ENCODE data around the gene GRIN1.
A peak's percentile ranks its signal among the peaks of the same experiment; 100 is the strongest.
"Not testable (repeated sequence)": the region's sequence is repeated elsewhere in the genome, so short reads cannot be mapped to it uniquely, and the experiment has no call there.

GRIN1 gene

DNA sequence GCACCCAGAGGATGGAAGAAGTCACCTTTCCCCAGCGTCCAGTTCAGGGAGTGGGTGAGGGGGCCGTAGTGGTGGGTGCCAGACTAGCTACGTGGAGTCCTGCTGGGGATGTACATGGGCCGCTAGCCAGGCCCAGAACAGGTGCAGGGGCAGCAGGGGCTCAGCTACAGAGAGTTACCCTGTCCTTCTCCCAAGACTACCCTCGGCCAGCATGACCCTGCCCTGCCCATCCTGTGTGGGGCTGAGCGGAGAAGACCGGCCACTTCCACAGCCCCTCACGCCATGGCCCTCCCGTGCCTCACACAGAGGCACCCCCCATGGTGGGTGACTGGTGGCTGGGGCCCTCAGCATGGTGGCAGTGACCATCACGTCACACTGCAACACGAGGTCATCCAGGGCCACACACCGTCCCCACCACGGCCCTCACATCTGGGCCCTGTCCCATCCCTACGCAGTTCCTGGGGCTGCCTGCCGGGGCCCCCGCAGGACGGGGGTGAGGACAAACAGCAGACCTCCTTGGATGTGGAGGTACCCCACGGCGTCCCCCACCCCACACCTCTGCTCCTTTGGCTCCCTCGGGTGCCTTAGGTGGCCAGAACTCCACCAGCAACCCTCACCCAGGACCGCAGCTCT is 23.4 kb upstream of the GRIN1 start:
- no peaks in the 10 kb centered on the region for H3K9me3 ChIP-seq (ENCODE audit: control insufficient read depth, low read length)
- no peaks in the 10 kb centered on the region for H3K27me3 ChIP-seq (ENCODE audit: control insufficient read depth, insufficient read depth, low read length)
- H3K9ac ChIP-seq: no peak overlapping the region
- peak overlapping the region; percentile 76 for H2AFZ ChIP-seq
- H3K36me3 ChIP-seq (ENCODE audit: control insufficient read depth, insufficient read depth, low read length): no peaks in the 10 kb centered on the region
- peaks cover 3% of the 10 kb centered on the region for H3K4me1 ChIP-seq
- H3K4me3 ChIP-seq (ENCODE audit: low read depth, low read length): no peak overlapping the region
- H3K4me2 ChIP-seq (ENCODE audit: low read length): peak overlapping the region; percentile 98
- no peaks in the 10 kb centered on the region for H3K79me2 ChIP-seq
- TF ChIP-seq, protein P1, sequence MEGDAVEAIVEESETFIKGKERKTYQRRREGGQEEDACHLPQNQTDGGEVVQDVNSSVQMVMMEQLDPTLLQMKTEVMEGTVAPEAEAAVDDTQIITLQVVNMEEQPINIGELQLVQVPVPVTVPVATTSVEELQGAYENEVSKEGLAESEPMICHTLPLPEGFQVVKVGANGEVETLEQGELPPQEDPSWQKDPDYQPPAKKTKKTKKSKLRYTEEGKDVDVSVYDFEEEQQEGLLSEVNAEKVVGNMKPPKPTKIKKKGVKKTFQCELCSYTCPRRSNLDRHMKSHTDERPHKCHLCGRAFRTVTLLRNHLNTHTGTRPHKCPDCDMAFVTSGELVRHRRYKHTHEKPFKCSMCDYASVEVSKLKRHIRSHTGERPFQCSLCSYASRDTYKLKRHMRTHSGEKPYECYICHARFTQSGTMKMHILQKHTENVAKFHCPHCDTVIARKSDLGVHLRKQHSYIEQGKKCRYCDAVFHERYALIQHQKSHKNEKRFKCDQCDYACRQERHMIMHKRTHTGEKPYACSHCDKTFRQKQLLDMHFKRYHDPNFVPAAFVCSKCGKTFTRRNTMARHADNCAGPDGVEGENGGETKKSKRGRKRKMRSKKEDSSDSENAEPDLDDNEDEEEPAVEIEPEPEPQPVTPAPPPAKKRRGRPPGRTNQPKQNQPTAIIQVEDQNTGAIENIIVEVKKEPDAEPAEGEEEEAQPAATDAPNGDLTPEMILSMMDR (IDR thresholded peaks at IDR 0.05): no peak
- H3K27ac ChIP-seq: no peak overlapping the region

DNA sequence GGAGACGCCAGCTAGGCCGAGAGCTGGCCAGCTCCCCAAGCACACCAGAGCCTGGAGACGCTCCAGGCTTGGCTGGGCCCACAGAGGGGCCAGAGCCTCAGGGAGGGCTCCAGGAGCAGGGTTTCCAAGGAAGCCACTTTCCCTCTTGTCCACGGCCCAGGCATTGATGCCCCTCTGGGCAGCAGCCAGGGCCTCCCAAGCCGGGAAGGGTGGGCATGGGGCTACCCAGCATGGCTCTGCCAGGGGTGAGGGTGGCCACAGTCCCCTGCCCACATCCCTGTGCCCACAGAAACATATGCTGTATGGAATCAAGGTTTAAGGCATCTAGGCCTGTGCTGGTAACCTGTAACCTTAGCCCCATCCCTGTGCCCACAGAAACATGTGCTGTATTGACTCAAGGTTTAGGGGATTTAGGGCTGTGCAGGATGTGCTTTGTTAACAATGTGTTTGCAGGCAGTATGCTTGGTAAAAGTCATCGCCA is 22.9 kb upstream of the GRIN1 start:
- H3K27ac ChIP-seq: no peak overlapping the region
- TF ChIP-seq, protein P1 (IDR thresholded peaks at IDR 0.05): no peak
- H2AFZ ChIP-seq: no peak overlapping the region
- no peak overlapping the region for H3K4me3 ChIP-seq (ENCODE audit: low read depth, low read length)
- H3K79me2 ChIP-seq: no peaks in the 10 kb centered on the region
- H3K9me3 ChIP-seq (ENCODE audit: control insufficient read depth, low read length): no peaks in the 10 kb centered on the region
- H3K9ac ChIP-seq: no peak overlapping the region
- H3K36me3 ChIP-seq (ENCODE audit: control insufficient read depth, insufficient read depth, low read length): no peaks in the 10 kb centered on the region
- H3K4me2 ChIP-seq (ENCODE audit: low read length): no peak overlapping the region
- H3K4me1 ChIP-seq: peaks cover 3% of the 10 kb centered on the region
- H3K27me3 ChIP-seq (ENCODE audit: control insufficient read depth, insufficient read depth, low read length): no peaks in the 10 kb centered on the region

DNA sequence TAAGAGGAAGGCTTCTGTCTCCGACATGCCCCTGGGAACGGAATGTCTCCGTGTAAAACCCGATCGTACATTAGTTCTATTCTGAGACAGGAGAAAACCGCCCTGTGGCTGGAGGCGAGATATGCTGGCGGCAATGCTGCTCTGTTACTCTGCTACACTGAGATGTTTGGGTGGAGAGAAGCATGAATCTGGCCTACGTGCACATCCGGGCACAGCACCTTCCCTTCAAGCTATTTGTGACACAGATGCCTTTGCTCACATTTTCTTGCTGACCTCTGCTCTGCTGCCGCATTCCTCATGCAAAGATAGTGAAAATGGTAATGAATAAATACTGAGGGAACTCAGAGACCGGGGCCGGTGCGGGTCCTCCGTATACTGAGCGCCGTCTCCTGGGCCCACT is 22.2 kb upstream of the GRIN1 start:
- no peaks in the 10 kb centered on the region for H3K79me2 ChIP-seq
- no peaks in the 10 kb centered on the region for H3K36me3 ChIP-seq (ENCODE audit: control insufficient read depth, insufficient read depth, low read length)
- no peak overlapping the region for H3K27ac ChIP-seq
- TF ChIP-seq, protein P1 (IDR thresholded peaks at IDR 0.05): no peak
- H3K4me2 ChIP-seq (ENCODE audit: low read length): no peak overlapping the region
- no peaks in the 10 kb centered on the region for H3K9me3 ChIP-seq (ENCODE audit: control insufficient read depth, low read length)
- peaks cover 3% of the 10 kb centered on the region for H3K4me1 ChIP-seq
- H3K27me3 ChIP-seq (ENCODE audit: control insufficient read depth, insufficient read depth, low read length): no peaks in the 10 kb centered on the region
- H2AFZ ChIP-seq: no peak overlapping the region
- H3K9ac ChIP-seq: no peak overlapping the region
- H3K4me3 ChIP-seq (ENCODE audit: low read depth, low read length): no peak overlapping the region

DNA sequence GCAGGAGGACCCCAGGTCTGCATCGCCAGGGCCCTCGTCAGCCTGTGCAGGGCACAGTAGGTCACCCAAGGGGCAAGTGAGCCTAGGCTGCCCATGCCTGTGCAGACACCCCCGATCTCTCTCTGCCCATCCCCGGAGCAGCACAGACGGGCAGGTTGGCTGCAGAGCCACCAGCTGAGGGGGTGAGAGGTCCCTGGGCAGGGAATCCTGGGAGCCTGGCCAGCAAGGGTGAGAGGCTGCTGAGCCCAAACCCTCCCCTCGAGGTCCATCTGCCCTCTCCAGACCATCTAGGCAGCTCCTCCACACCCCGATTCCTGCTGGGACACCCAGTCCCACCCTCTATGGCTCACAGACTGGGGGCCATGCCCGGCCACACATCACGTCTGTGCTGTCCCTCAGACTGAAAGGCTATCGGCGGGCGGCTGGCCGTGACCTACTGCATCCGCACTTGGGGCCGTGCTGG is 21.7 kb upstream of the GRIN1 start:
- Histone ChIP-seq H3K4me3 (ENCODE audit: low read depth, low read length) (no peak overlapping the region), H3K4me1 (peaks cover 3% of the 10 kb centered on the region), H3K9ac (no peak overlapping the region)

DNA sequence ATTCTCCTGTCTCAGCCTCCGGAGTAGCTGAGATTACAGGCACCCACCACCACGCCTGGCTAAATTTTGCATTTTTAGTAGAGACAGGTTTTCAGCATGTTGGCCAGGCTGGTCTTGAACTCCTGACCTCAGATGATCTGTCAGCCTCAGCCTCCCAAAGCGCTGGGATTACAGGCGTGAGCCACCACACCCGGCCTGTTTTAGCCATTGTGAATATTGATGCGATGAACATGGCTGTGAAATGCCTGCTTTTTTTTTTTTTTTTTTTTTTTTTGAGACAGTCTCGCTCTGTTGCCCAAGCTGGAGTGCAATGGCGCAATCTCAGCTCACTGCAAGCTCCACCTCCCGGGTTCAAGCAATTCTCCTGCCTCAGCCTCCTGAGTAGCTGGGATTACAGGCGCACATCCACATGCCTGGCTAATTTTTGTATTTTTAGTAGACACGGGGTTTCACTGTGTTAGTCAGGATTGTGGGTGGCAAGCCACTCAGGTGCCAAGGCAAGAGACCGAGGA is 20.8 kb upstream of the GRIN1 start:
- H3K27me3 ChIP-seq (ENCODE audit: control insufficient read depth, insufficient read depth, low read length); H3K4me2 ChIP-seq (ENCODE audit: low read length); H2AFZ ChIP-seq; H3K9ac ChIP-seq; H3K9me3 ChIP-seq (ENCODE audit: control insufficient read depth, low read length); H3K27ac ChIP-seq; H3K79me2 ChIP-seq; H3K4me3 ChIP-seq (ENCODE audit: low read depth, low read length); H3K4me1 ChIP-seq; H3K36me3 ChIP-seq (ENCODE audit: control insufficient read depth, insufficient read depth, low read length): not testable (repeated sequence)

More for the DNA sequence above, 21.7 kb upstream of the GRIN1 start:
- H2AFZ ChIP-seq: no peak overlapping the region
- H3K27me3 ChIP-seq (ENCODE audit: control insufficient read depth, insufficient read depth, low read length): no peaks in the 10 kb centered on the region
- H3K9me3 ChIP-seq (ENCODE audit: control insufficient read depth, low read length): no peaks in the 10 kb centered on the region
- TF ChIP-seq, protein P1 (IDR thresholded peaks at IDR 0.05): no peak
- H3K36me3 ChIP-seq (ENCODE audit: control insufficient read depth, insufficient read depth, low read length): no peaks in the 10 kb centered on the region
- no peaks in the 10 kb centered on the region for H3K79me2 ChIP-seq
- no peak overlapping the region for H3K4me2 ChIP-seq (ENCODE audit: low read length)
- no peak overlapping the region for H3K27ac ChIP-seq

DNA sequence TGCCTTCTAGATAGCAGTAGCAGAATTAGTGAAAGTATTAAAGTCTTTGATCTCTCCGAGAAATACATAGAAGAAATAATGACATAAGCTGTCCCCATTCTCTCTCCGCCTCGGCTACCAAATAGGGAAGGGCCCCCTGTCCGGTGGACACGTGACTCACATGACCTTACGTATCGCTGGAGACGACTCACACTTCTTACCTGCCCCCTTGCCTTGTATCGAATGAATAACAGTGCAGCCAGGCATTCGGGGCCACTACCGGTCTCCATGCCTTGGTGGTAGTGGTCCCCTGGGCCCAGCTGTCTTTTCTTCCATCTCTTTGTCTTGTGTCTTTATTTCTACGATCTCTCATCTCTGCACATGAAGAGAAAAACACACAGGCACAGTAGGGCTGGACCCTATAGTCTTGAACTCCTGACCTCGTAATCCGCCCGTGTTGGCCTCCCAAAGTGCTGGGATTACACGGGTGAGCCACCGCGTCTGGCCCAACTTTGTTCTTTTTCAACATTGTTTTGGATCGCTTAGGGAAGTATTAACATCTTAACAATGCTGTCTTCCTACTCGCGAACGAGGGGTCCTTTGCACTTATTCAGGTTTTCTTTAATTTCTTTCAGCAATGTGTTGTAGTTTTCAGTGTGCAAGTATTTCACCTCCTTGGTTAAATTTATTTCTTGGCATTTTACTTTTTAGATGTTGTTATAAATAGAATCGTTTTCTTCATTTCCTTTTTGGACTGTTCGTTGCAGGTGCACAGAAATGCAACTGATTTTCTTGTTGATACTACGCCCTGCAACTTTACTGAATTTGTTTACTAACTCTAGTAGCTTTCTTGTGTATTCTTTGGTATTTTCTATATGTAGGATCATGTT is 16.8 kb upstream of the GRIN1 start:
- not testable (repeated sequence) for H3K27me3 ChIP-seq (ENCODE audit: control insufficient read depth, insufficient read depth, low read length); H3K36me3 ChIP-seq (ENCODE audit: control insufficient read depth, insufficient read depth, low read length); H3K9ac ChIP-seq; H3K27ac ChIP-seq; H3K79me2 ChIP-seq; H3K4me1 ChIP-seq; H3K4me2 ChIP-seq (ENCODE audit: low read length); H3K4me3 ChIP-seq (ENCODE audit: low read depth, low read length); H3K9me3 ChIP-seq (ENCODE audit: control insufficient read depth, low read length); H2AFZ ChIP-seq

DNA sequence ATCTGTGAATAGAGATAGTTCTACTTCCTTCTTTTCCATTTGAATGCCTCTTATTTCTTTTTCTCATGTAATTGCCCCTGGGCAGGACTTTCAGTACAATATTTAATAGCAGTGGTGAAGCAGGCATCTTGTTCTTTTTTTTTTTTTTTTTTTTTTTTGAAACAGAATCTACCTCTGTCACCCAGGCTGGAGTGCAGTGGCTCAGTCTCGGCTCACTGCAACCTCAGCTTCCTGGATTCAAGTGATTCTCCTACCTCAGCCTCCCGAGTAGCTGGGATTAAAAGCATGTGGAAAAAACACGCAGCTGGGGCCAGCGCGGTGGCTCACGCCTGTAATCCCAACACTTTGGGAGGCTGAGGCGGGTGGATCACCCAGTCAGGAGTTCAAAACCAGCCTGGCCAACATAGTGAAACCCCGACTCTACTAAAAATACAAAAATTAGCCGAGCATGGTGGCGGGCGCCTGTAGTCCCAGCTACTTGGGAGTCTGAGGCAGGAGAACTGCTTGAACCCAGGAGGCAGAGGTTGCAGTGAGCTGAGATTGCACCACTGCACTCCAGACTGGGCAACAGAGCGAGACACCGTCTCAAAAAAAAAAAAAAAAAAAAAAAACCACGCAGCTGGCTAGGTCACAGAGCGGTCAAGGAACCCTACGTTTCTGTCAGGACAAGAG is 16.0 kb upstream of the GRIN1 start:
- H3K9me3 ChIP-seq (ENCODE audit: control insufficient read depth, low read length); H3K4me3 ChIP-seq (ENCODE audit: low read depth, low read length); H3K9ac ChIP-seq; H3K36me3 ChIP-seq (ENCODE audit: control insufficient read depth, insufficient read depth, low read length); H2AFZ ChIP-seq; H3K27me3 ChIP-seq (ENCODE audit: control insufficient read depth, insufficient read depth, low read length); H3K27ac ChIP-seq; H3K4me1 ChIP-seq; H3K79me2 ChIP-seq; H3K4me2 ChIP-seq (ENCODE audit: low read length): not testable (repeated sequence)

Data from parathyroid adenoma (tissue), 2 donors.